Osteoblast (primary cell): ENCODE data around the gene HS2ST1. TPM values are rescaled to one million over a fixed set of nuclear protein-coding genes. Genes with fewer than 3 reads are reported as not detected.
A peak's percentile ranks its signal among the peaks of the same experiment; 100 is the strongest.

ENCODE experiments used
- DNase-seq: peaks from one replicate; pipeline ENCODE4 v3.0.0; 2011; ENCODE audit warnings: low spot score, mixed read lengths; ENCODE audit not compliant: insufficient read length; ENCODE audit errors: missing footprints
- H2AFZ ChIP-seq: 2 replicates; pipeline ENCODE4 v1.6.0; 2011; ENCODE audit warnings: mild to moderate bottlenecking, low read length
- H3K27ac ChIP-seq: 2 replicates; pipeline ENCODE4 v1.5.1; 2011; ENCODE audit warnings: mild to moderate bottlenecking, low read depth, low read length, moderate library complexity
- H3K27me3 ChIP-seq: 2 replicates; pipeline ENCODE4 v1.6.0; 2012; ENCODE audit warnings: mild to moderate bottlenecking, control low read depth, inconsistent platforms, low read length, moderate library complexity; ENCODE audit not compliant: insufficient read depth
- H3K36me3 ChIP-seq: 2 replicates; pipeline ENCODE4 v1.5.1; 2011; ENCODE audit warnings: mild to moderate bottlenecking, low read length, control low read depth, moderate library complexity; ENCODE audit not compliant: insufficient read depth
- H3K4me1 ChIP-seq: 2 replicates; pipeline ENCODE4 v1.5.1; 2011; ENCODE audit warnings: mild to moderate bottlenecking, low read length, control low read depth, moderate library complexity; ENCODE audit not compliant: insufficient read depth
- H3K4me2 ChIP-seq: 2 replicates; pipeline ENCODE4 v1.6.0; 2011; ENCODE audit warnings: mild to moderate bottlenecking, low read length; ENCODE audit not compliant: insufficient read depth
- H3K4me3 ChIP-seq: fragments of 200-600 bp; sonication (generic); 3 replicates; pipeline ENCODE4 v1.5.1; 2012; ENCODE audit warnings: mild to moderate bottlenecking, low read length, inconsistent platforms; ENCODE audit not compliant: insufficient read depth
- H3K79me2 ChIP-seq: 2 replicates; pipeline ENCODE4 v1.6.0; 2012; ENCODE audit warnings: mild to moderate bottlenecking, low read length, control low read depth, inconsistent platforms; ENCODE audit not compliant: insufficient read depth
- H3K9me3 ChIP-seq: 2 replicates; pipeline ENCODE4 v1.5.1; 2011; ENCODE audit warnings: low read depth, low read length, control low read depth
- H4K20me1 ChIP-seq: 2 replicates; pipeline ENCODE4 v1.6.0; 2012; ENCODE audit warnings: mild to moderate bottlenecking, low read length, control low read depth; ENCODE audit not compliant: insufficient read depth
- total RNA-seq: library from RNA; depleted of rRNA; stranded (reverse); fragments of >200 nt; gene quantifications from 2 replicates; pipeline ENCODE4 v1.2.3, GENCODE V29; 2012
- TF ChIP-seq, protein P1 (sequence below): IDR thresholded peaks from 2 replicates; pipeline ENCODE4 v1.5.1; 2011; ENCODE audit warnings: mild to moderate bottlenecking, low read depth, low read length, moderate library complexity; ENCODE audit errors: extremely low read depth

Gene HS2ST1
- total RNA-seq, 1 donor: 20.3 TPM

DNA sequence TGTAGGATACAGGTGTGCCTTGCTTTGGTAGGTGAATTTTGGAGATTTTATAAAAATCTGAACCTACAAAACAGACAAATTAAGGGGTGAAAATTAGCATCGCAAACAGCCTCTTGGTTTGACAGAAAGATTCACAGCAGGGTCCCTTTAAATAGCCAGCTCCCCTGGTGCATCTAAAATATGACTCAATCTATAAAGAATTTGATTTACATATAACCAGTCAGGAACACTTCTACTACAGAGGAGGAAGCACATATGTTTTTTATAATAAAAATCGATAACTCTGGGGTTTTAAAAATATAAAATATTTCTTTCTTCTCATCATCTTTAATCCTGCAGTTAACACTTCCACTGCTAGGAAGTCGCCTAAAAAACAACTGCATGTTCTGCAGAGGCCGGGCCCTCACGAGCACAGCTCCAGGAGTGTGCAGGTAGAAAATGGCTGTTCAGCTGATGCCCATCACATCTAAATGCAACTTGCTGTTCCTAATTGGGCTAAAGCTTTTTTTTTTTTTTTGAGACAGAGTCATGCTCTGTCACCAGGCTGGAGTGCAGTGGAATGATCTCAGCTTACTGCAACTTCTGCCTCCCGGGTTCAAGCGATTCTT is 203.4 kb downstream of the HS2ST1 start:
- Histone ChIP-seq H3K4me3 (no peak overlapping the region), H3K79me2 (no peaks in the 10 kb centered on the region), H4K20me1 (no peaks in the 10 kb centered on the region), H3K27me3 (no peaks in the 10 kb centered on the region), H2AFZ (no peak overlapping the region), H3K36me3 (no peaks in the 10 kb centered on the region), H3K4me2 (no peak overlapping the region), H3K4me1 (peaks cover 30% of the 10 kb centered on the region), H3K9me3 (no peaks in the 10 kb centered on the region), H3K27ac (no peak overlapping the region)
- DNase-seq: no peak
- TF ChIP-seq, protein P1, sequence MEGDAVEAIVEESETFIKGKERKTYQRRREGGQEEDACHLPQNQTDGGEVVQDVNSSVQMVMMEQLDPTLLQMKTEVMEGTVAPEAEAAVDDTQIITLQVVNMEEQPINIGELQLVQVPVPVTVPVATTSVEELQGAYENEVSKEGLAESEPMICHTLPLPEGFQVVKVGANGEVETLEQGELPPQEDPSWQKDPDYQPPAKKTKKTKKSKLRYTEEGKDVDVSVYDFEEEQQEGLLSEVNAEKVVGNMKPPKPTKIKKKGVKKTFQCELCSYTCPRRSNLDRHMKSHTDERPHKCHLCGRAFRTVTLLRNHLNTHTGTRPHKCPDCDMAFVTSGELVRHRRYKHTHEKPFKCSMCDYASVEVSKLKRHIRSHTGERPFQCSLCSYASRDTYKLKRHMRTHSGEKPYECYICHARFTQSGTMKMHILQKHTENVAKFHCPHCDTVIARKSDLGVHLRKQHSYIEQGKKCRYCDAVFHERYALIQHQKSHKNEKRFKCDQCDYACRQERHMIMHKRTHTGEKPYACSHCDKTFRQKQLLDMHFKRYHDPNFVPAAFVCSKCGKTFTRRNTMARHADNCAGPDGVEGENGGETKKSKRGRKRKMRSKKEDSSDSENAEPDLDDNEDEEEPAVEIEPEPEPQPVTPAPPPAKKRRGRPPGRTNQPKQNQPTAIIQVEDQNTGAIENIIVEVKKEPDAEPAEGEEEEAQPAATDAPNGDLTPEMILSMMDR: no peak

DNA sequence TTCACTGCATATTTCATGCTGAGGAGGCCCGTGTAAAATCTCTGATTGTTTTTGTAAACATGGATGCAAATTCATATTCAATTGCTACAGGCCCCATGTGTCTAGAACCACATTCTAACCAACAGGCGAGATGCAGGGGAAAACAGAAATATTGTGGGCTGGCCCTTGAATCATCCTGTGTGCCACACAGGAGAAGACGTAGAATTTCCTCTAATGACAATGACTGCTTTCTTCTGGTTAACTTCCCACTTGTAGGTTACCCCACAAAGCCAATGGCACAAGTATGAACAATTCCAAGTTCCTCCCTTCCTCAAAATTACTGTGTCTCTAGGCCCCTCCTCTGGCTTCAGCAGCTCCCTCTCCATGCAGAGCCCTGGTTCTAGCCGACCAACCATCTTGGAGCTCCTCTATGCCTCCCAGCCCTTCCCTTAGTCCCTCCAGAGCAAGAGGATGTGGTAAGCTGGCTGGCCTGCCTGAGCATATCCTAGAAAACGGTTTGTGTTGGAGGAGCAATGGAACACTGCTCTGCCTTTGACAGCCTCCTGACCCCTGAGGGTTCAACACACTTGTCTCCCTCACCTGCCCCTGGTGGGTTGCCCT is 205.2 kb downstream of the HS2ST1 start:
- no peaks in the 10 kb centered on the region for H3K27me3 ChIP-seq
- peaks cover 19% of the 10 kb centered on the region for H3K4me1 ChIP-seq
- H3K36me3 ChIP-seq: no peaks in the 10 kb centered on the region
- no peak overlapping the region for H3K27ac ChIP-seq
- no peak overlapping the region for H3K4me3 ChIP-seq
- H3K4me2 ChIP-seq: no peak overlapping the region
- no peaks in the 10 kb centered on the region for H4K20me1 ChIP-seq
- no peaks in the 10 kb centered on the region for H3K9me3 ChIP-seq
- H2AFZ ChIP-seq: no peak overlapping the region
- no peaks in the 10 kb centered on the region for H3K79me2 ChIP-seq
- DNase-seq: no peak
- TF ChIP-seq, protein P1: no peak

DNA sequence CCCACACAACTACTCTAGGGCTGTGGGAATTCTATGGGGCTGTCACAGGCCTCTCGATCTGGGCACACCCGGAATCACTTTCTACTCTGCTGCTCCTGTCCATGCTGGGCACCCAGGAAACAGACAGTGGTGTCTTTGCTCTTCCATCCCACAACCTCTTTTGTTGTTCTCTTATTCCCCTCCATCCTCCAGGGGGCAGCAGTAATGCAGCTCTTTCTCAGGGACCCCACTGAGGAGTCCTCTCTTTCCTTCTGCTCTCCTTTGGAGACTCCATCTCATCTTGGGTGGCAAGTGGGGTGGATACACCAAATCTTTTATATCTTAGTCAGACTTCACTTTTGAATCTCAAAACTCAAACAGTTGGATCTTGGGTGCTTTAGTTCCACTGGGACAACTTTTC is 206.3 kb downstream of the HS2ST1 start:
- Histone ChIP-seq H3K27ac (no peak overlapping the region), H3K4me3 (no peak overlapping the region), H3K27me3 (no peaks in the 10 kb centered on the region), H2AFZ (no peak overlapping the region), H3K9me3 (no peaks in the 10 kb centered on the region), H4K20me1 (no peaks in the 10 kb centered on the region), H3K4me1 (peaks cover 10% of the 10 kb centered on the region), H3K36me3 (no peaks in the 10 kb centered on the region), H3K79me2 (no peaks in the 10 kb centered on the region), H3K4me2 (no peak overlapping the region)
- no peak for DNase-seq
- TF ChIP-seq, protein P1: peak; percentile 30

DNA sequence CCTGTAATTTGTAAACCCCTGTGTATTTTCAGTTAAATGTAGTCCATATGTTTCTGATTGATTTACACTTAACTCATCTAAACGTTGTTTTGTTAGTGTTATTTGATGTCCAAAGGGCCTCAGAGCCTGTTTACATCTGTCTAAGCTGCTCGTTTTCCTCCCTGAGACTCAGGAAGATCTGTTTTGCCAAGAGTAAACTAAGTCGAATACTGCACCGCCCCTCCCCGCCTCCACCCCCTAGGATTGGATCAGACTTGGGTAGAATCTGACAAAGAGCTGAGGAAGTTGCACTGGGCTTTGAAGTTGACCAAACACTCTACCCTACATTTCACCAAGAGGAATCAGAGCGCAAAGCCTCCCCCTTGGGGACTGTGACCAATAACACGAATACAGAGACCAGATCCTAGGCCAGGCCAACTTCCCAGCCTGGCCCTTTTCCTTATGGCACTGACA is 207.3 kb downstream of the HS2ST1 start:
- H3K79me2 ChIP-seq: no peaks in the 10 kb centered on the region
- no peak overlapping the region for H3K27ac ChIP-seq
- peaks cover 7% of the 10 kb centered on the region for H3K4me1 ChIP-seq
- no peak for DNase-seq
- H3K27me3 ChIP-seq: no peaks in the 10 kb centered on the region
- H2AFZ ChIP-seq: no peak overlapping the region
- H3K9me3 ChIP-seq: no peaks in the 10 kb centered on the region
- no peak overlapping the region for H3K4me2 ChIP-seq
- H4K20me1 ChIP-seq: no peaks in the 10 kb centered on the region
- no peak overlapping the region for H3K4me3 ChIP-seq
- TF ChIP-seq, protein P1: no peak
- no peaks in the 10 kb centered on the region for H3K36me3 ChIP-seq
